ENCODE results near the gene ALAD. TPM values are rescaled to one million over a fixed set of nuclear protein-coding genes. Genes with fewer than 3 reads are reported as not detected.
"Not testable (repeated sequence)": the region's sequence is repeated elsewhere in the genome, so short reads cannot be mapped to it uniquely, and the experiment has no call there.

ALAD gene
- total and polyA plus RNA-seq, 9 of the 15 experiments (the other 6 are each of a cell fraction or from before 2014, with no cell fraction given) = 1.3 to 12.7 (median 6.8) TPM

GRCh38 chr9:113444736-113445135 is 43.7 kb upstream of the ALAD start:
- 39% methylated on average over 2 of the region's 2 CpGs for WGBS (ENCODE audit: insufficient coverage, low coverage, missing lambda C conversion rate)
- H3K27me3 ChIP-seq (ENCODE audit: control insufficient read depth in 2 of 2, insufficient read depth in 2 of 2, low read length in 2 of 2) = no peaks in the 10 kb centered on the region; a peak in 1 of 5 replicates
- H3K9ac ChIP-seq (ENCODE audit: insufficient read depth in 1 of 2, low read depth in 2 of 2, low read length in 2 of 2) = no peak overlapping the region
- no peaks in the 10 kb centered on the region for H3K9me3 ChIP-seq (replicated peaks; ENCODE audit: control insufficient read depth, insufficient read depth, low read depth, low read length)
- no peak overlapping the region for H3K4me2 ChIP-seq (ENCODE audit: insufficient read depth, low read length)
- TF ChIP-seq TAF9B (IDR thresholded peaks at IDR 0.05; ENCODE audit: partially characterized antibody) = no peak
- no peaks in the 10 kb centered on the region for H3K36me3 ChIP-seq (ENCODE audit: control insufficient read depth, insufficient read depth, low read length)
- BruUV-seq (replicated peaks) = no TSS peak
- no peaks in the 10 kb centered on the region for H4K20me1 ChIP-seq (replicated peaks; ENCODE audit: control insufficient read depth, insufficient read depth, low read length)
- intact Hi-C loops (cut with micrococcal nuclease) (no loop called here), in situ Hi-C loops (cut with MboI) (loop anchor here (5.0 kb wide), 2 partner anchors 143 to 213 kb away; no protein-coding TSS in a partner anchor)
- ATAC-seq (no peak), FAIRE-seq (no peak), DNase-seq (ENCODE audit: extremely low read depth in 1 of 4, low spot score in 3 of 4) (no peak)
- no peaks in the 10 kb centered on the region for H3K79me2 ChIP-seq (ENCODE audit: control insufficient read depth, insufficient read depth, low read length)
- POLR2A ChIA-PET = no interaction called here
- H3K9me1 ChIP-seq (ENCODE audit: control insufficient read depth, insufficient read depth, low read length) = no peaks in the 10 kb centered on the region
- CTCF ChIA-PET (ENCODE audit: low intra/inter-chr PET ratio) = no interaction called here
- no peak overlapping the region for H2AFZ ChIP-seq (ENCODE audit: low read depth, low read length)
- no peaks in the 10 kb centered on the region for H3K4me1 ChIP-seq (replicated peaks in 1 of 2; ENCODE audit: control insufficient read depth in 2 of 2, insufficient read depth in 2 of 2, low read length in 2 of 2)
- no peak overlapping the region for H3K27ac ChIP-seq (ENCODE audit: extremely low read depth, low read depth, low read length)
- H3K4me3 ChIP-seq = no peak overlapping the region

DNA sequence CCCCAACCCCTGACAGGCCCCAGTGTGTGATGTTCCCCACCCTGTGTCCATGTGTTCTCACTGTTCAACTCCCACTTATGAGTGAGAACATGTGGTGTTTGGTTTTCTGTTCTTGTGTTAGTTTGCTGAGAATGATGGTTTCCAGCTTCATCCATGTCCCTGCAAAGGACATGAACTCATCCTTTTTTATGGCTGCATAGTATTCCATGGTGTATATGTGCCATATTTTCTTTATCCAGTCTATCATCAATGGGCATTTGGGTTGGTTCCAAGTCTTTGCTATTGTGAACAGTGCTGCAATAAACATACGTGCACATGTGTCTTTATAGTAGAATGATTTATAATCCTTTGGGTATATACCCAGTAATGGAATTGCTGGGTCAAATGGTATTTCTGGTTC is 36.6 kb upstream of the ALAD start:
- H3K79me2 ChIP-seq (ENCODE audit: control insufficient read depth, insufficient read depth, low read length); H3K36me3 ChIP-seq (ENCODE audit: control insufficient read depth, insufficient read depth, low read length); H3K4me1 ChIP-seq (replicated peaks in 1 of 2; ENCODE audit: control insufficient read depth in 2 of 2, insufficient read depth in 2 of 2, low read length in 2 of 2); CTCF ChIA-PET (ENCODE audit: low intra/inter-chr PET ratio); H3K4me2 ChIP-seq (ENCODE audit: insufficient read depth, low read length); H3K9me3 ChIP-seq (replicated peaks; ENCODE audit: control insufficient read depth, insufficient read depth, low read depth, low read length); POLR2A ChIA-PET; in situ Hi-C loops (cut with MboI); H3K27me3 ChIP-seq (ENCODE audit: control insufficient read depth in 2 of 2, insufficient read depth in 2 of 2, low read length in 2 of 2); H3K9ac ChIP-seq (ENCODE audit: insufficient read depth in 1 of 2, low read depth in 2 of 2, low read length in 2 of 2); FAIRE-seq; H3K27ac ChIP-seq (ENCODE audit: extremely low read depth, low read depth, low read length); H3K4me3 ChIP-seq; BruUV-seq (replicated peaks); ATAC-seq; H3K9me1 ChIP-seq (ENCODE audit: control insufficient read depth, insufficient read depth, low read length); H4K20me1 ChIP-seq (replicated peaks; ENCODE audit: control insufficient read depth, insufficient read depth, low read length); DNase-seq (ENCODE audit: extremely low read depth in 1 of 4, low spot score in 3 of 4); H2AFZ ChIP-seq (ENCODE audit: low read depth, low read length); intact Hi-C loops (cut with micrococcal nuclease): not testable (repeated sequence)
- 0% methylated on average over 1 of the region's 1 CpG for WGBS (ENCODE audit: insufficient coverage, low coverage, missing lambda C conversion rate)
- TF ChIP-seq BCOR (IDR thresholded peaks at IDR 0.05) (peak; percentile 39; the same call in 1 of the 2 replicates), ZNF146 (CRISPR knock-in tag; IDR thresholded peaks at IDR 0.05; ENCODE audit: unreplicated experiment) (peak; percentile 72)
